Endothelial cell of umbilical vein (primary cell): ENCODE measurements around the gene SLITRK2.

ENCODE experiments used
- CTCF ChIP-seq, 2 donors: IDR thresholded peaks; 1 replicate in 1 of 2; 2 replicates in 1 of 2; pipeline ENCODE4 v1.5.1; 2011; ENCODE audit warnings: low read length in 2 of 2, mild to moderate bottlenecking in 2 of 2, moderate library complexity in 2 of 2, control low read depth in 1 of 2, inconsistent platforms in 1 of 2, low read depth in 1 of 2; ENCODE audit not compliant: insufficient read depth in 1 of 2; ENCODE audit errors: extremely low read depth in 1 of 2
- JUN ChIP-seq: IDR thresholded peaks from 2 replicates; pipeline ENCODE4 v1.6.1; 2011; ENCODE audit warnings: borderline replicate concordance, low read depth; ENCODE audit not compliant: insufficient read length, insufficient read depth
- POLR2A ChIP-seq: IDR thresholded peaks from 2 replicates; pipeline ENCODE4 v1.6.1; 2012; ENCODE audit warnings: low read depth, mild to moderate bottlenecking, control low read depth, low read length
- POLR2AphosphoS5 ChIP-seq: IDR thresholded peaks from 2 replicates; pipeline ENCODE4 v1.6.1; 2012; ENCODE audit warnings: low read depth, mild to moderate bottlenecking, control low read depth, low read length, moderate library complexity; ENCODE audit not compliant: insufficient read depth

- TF ChIP-seq CTCF (IDR thresholded peaks at IDR 0.05; ENCODE audit: extremely low read depth in 1 of 2, insufficient read depth in 1 of 2, low read depth in 1 of 2, low read length in 2 of 2) (no peak), POLR2A (no peak), JUN (no peak), POLR2AphosphoS5 (no peak)
Measured at GRCh38 chrX:145821291-145821897, 3.8 kb downstream of the SLITRK2 start.
